Ishikawa (cell line): ENCODE results near the gene PLEKHA7.

ENCODE experiments used
- CEBPB ChIP-seq: IDR thresholded peaks from 2 replicates; pipeline ENCODE4 v1.6.1; 2012
- CREB1 ChIP-seq: IDR thresholded peaks from 2 replicates; pipeline ENCODE4 v1.6.1; 2012; ENCODE audit warnings: low read depth
- EGR1 ChIP-seq: IDR thresholded peaks from 2 replicates; pipeline ENCODE4 v1.6.1; 2012
- EP300 ChIP-seq: IDR thresholded peaks from 2 replicates; pipeline ENCODE4 v1.6.1; 2012; ENCODE audit warnings: borderline replicate concordance
- FOXM1 ChIP-seq: IDR thresholded peaks from 2 replicates; pipeline ENCODE4 v1.6.1; 2012; ENCODE audit warnings: low read depth, borderline replicate concordance
- MAX ChIP-seq: IDR thresholded peaks from 2 replicates; pipeline ENCODE4 v1.6.1; 2012
- NFIC ChIP-seq: IDR thresholded peaks from 2 replicates; pipeline ENCODE4 v1.6.1; 2012
- RAD21 ChIP-seq: IDR thresholded peaks from 2 replicates; pipeline ENCODE4 v1.6.1; 2012; ENCODE audit warnings: low read depth
- REST ChIP-seq: IDR thresholded peaks from 2 replicates; pipeline ENCODE4 v1.6.1; 2012; ENCODE audit warnings: low read depth, mild to moderate bottlenecking
- TAF1 ChIP-seq: IDR thresholded peaks from 2 replicates; pipeline ENCODE4 v1.6.1; 2012; ENCODE audit warnings: low read depth, mild to moderate bottlenecking
- TCF12 ChIP-seq: IDR thresholded peaks from 2 replicates; pipeline ENCODE4 v1.6.1; 2012; ENCODE audit warnings: low read depth
- TEAD4 ChIP-seq: IDR thresholded peaks from 2 replicates; pipeline ENCODE4 v1.6.1; 2012
- USF1 ChIP-seq: IDR thresholded peaks from 2 replicates; pipeline ENCODE4 v1.6.1; 2012
- YY1 ChIP-seq: IDR thresholded peaks from 2 replicates; pipeline ENCODE4 v1.6.1; 2012; ENCODE audit warnings: low read depth
- ZBTB7A ChIP-seq: IDR thresholded peaks from 2 replicates; pipeline ENCODE4 v1.6.1; 2012; ENCODE audit warnings: low read depth

The PLEKHA7 gene

GRCh38 chr11:16789063-16789420, 225.2 kb downstream of the PLEKHA7 start:
- TF ChIP-seq MAX (no peak), USF1 (no peak), EP300 (no peak), ZBTB7A (no peak), EGR1 (no peak), TAF1 (no peak), CEBPB (no peak), CREB1 (no peak), TEAD4 (no peak), NFIC (no peak), TCF12 (no peak), RAD21 (no peak), FOXM1 (no peak), REST (no peak), YY1 (no peak)

- TF ChIP-seq RAD21 (peak; percentile 82), REST (no peak), MAX (no peak)
Observed at GRCh38 chr11:16788141-16789062, 225.8 kb downstream of the PLEKHA7 start.

- TF ChIP-seq USF1: no peak
- TF ChIP-seq CEBPB: no peak
- no peak for TF ChIP-seq CREB1
- no peak for TF ChIP-seq TEAD4
- TF ChIP-seq EGR1: no peak
- no peak for TF ChIP-seq ZBTB7A
Observed at GRCh38 chr11:16787035-16787742, 227.0 kb downstream of the PLEKHA7 start.

- no peak for TF ChIP-seq MAX
- TF ChIP-seq EP300: no peak
- TF ChIP-seq REST: no peak
- no peak for TF ChIP-seq NFIC
Observed at GRCh38 chr11:16786131-16786530, 228.1 kb downstream of the PLEKHA7 start.
